ENCODE data around the gene RAI14.

The RAI14 gene

GRCh38 chr5:34703767-34704713 lies 47.9 kb downstream of the RAI14 start:
- Histone ChIP-seq H3K27ac (peak overlapping the region; percentile 13), H3K4me3 (ENCODE audit: low read depth, low read length) (no peak overlapping the region), H3K27me3 (replicated peaks) (no peaks in the 10 kb centered on the region), H3K36me3 (replicated peaks) (peaks cover 40% of the 10 kb centered on the region)
- in situ Hi-C loops (cut with HindIII; ENCODE audit: low pct_ligation_motif_present, low sequenced_read_pairs): no loop called here
- no peak for DNase-seq
- TF ChIP-seq CTCF (IDR thresholded peaks at IDR 0.05; ENCODE audit: low read depth, low read length, missing control alignments): no peak

GRCh38 chr5:34706084-34706483 lies 50.0 kb downstream of the RAI14 start:
- in situ Hi-C loops (cut with HindIII; ENCODE audit: low pct_ligation_motif_present, low sequenced_read_pairs): no loop called here
- Histone ChIP-seq H3K27me3 (replicated peaks) (no peaks in the 10 kb centered on the region), H3K4me3 (ENCODE audit: low read depth, low read length) (no peak overlapping the region), H3K27ac (peak overlapping the region; percentile 97), H3K36me3 (replicated peaks) (peaks cover 29% of the 10 kb centered on the region)
- TF ChIP-seq CTCF (IDR thresholded peaks at IDR 0.05; ENCODE audit: low read depth, low read length, missing control alignments): no peak
- DNase-seq: no peak

DNA sequence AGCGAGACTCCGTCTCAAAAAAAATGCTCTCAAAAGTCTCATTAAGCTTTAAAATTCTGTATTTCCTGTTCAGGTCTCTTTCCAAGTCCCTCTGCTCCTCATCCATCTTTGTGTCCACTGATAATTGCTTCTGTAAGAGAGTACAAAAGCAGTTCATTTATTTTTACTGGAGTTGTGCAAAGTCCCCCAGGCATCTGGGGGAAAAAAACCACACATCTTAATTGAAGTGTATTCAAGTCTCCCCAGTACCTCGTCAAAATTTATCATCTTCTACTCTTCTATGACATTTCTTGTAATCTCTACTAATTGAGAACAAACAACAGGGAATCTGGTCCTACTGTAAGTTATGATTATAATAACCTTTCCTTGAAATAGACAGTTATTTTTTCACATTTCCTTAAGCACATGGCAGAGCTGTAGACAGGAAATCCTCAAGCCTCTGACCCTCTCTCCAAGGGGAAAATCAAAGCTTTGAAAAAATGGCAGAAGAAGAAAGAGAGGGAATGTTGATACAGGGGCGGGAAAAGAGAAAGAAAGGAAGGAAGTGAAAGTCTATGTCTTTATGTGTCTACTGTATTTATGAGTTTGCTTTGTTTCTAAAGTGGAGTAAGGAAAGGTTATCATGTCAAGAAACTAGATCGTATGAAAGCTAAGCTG lies 51.5 kb downstream of the RAI14 start:
- peak overlapping the region; percentile 97 for H3K27ac ChIP-seq
- no peak for TF ChIP-seq CTCF (IDR thresholded peaks at IDR 0.05; ENCODE audit: low read depth, low read length, missing control alignments)

GRCh38 chr5:34708777-34709176 lies 52.6 kb downstream of the RAI14 start:
- Histone ChIP-seq H3K36me3 (replicated peaks) (peaks cover 27% of the 10 kb centered on the region), H3K27ac (peak overlapping the region; percentile 97), H3K27me3 (replicated peaks) (no peaks in the 10 kb centered on the region), H3K4me3 (ENCODE audit: low read depth, low read length) (no peak overlapping the region)
- TF ChIP-seq CTCF (IDR thresholded peaks at IDR 0.05; ENCODE audit: low read depth, low read length, missing control alignments): no peak
- no peak for DNase-seq
- in situ Hi-C loops (cut with HindIII; ENCODE audit: low pct_ligation_motif_present, low sequenced_read_pairs): no loop called here

More for the DNA sequence above, 51.5 kb downstream of the RAI14 start:
- Histone ChIP-seq H3K4me3 (ENCODE audit: low read depth, low read length) (no peak overlapping the region), H3K36me3 (replicated peaks) (peaks cover 26% of the 10 kb centered on the region), H3K27me3 (replicated peaks) (no peaks in the 10 kb centered on the region)
- in situ Hi-C loops (cut with HindIII; ENCODE audit: low pct_ligation_motif_present, low sequenced_read_pairs): no loop called here
- DNase-seq: no peak

DNA sequence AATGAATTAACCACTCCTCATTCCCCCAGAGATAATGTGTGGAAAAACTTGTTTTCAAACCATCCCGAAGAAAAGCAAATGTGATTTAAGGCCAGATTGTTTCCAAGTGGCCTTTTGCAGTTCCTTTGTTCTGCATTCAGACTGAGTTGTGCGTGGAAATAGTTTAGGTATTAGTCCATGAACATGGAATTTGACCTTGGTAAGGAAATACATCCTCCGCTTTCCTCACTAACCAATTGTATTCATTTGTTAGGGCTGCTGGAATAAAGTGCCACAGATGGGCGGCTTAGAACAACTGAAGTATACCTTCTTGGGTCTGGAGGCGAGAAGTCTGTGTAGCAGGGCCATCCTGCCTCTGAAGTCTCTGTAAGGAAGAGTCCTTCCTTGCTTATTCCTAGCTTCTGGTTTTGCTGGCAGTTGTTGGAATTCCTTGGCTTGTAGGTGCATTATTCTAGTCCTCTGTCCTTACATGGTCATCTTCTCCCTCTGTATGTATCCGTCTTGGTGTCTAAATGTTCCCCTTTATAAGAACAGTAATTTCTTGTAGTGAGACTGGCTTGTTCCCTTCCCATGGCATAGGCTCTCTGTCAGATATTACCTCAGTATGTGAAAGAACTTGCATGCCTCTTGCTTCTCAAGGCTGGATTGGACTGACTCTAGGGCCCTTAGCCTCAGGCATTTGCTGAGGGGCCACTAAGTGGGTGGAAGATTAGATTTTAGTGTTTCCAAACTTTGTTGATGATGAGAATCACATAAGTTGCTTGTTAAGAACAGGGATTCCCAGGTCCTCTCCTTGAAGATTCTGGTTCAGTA lies 53.9 kb downstream of the RAI14 start:
- in situ Hi-C loops (cut with HindIII; ENCODE audit: low pct_ligation_motif_present, low sequenced_read_pairs): no loop called here
- Histone ChIP-seq H3K4me3 (ENCODE audit: low read depth, low read length) (no peak overlapping the region), H3K27ac (peak overlapping the region; percentile 97), H3K27me3 (replicated peaks) (no peaks in the 10 kb centered on the region), H3K36me3 (replicated peaks) (peaks cover 23% of the 10 kb centered on the region)
- TF ChIP-seq CTCF (IDR thresholded peaks at IDR 0.05; ENCODE audit: low read depth, low read length, missing control alignments): no peak
- DNase-seq: peak; percentile 85
